H1 (cell line): ENCODE data around the gene TLL2.

ENCODE experiments used
- EZH2 ChIP-seq: fragments of 200-600 bp; sonication (generic); IDR thresholded peaks from 2 replicates; pipeline ENCODE4 v1.7.1; 2012; ENCODE audit warnings: low read depth, mild to moderate bottlenecking, moderate library complexity, low read length, inconsistent platforms; ENCODE audit not compliant: severe bottlenecking
- TF ChIP-seq, protein P1 (sequence below), 3 experiments: IDR thresholded peaks; 1 replicate in 2 of 3; 2 replicates in 1 of 3; pipeline versions ENCODE4 v1.5.1 to v1.6.1; 2011; ENCODE audit warnings: low read length in 3 of 3, mild to moderate bottlenecking in 3 of 3, inconsistent platforms in 2 of 3, low read depth in 1 of 3, moderate library complexity in 1 of 3; ENCODE audit not compliant: insufficient read depth in 1 of 3; ENCODE audit errors: control extremely low read depth in 1 of 3
- TF ChIP-seq, protein P2 (sequence below): IDR thresholded peaks from 2 replicates; pipeline ENCODE4 v1.6.1; 2012; ENCODE audit warnings: low read length, inconsistent platforms

DNA sequence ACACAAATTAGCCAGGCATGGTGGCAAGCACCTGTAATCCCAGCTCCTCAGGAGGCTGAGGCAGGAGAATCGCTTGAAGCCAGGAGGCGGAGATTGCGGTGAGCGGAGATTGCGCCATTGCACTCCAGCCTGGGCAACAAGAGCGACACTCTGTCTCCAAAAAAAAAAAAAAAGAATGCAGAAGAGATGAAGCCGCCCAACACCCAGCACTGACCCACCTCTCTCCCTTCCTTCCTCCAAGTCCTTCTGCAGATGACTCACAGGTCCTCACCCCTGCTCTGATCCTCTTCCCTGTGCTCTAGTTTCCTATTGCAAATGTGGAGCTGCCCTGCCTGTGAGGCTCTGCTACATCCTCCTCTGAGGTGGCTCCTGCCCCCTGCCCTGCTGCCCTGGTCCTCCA is 132.9 kb downstream of the TLL2 start:
- TF ChIP-seq, protein P1, sequence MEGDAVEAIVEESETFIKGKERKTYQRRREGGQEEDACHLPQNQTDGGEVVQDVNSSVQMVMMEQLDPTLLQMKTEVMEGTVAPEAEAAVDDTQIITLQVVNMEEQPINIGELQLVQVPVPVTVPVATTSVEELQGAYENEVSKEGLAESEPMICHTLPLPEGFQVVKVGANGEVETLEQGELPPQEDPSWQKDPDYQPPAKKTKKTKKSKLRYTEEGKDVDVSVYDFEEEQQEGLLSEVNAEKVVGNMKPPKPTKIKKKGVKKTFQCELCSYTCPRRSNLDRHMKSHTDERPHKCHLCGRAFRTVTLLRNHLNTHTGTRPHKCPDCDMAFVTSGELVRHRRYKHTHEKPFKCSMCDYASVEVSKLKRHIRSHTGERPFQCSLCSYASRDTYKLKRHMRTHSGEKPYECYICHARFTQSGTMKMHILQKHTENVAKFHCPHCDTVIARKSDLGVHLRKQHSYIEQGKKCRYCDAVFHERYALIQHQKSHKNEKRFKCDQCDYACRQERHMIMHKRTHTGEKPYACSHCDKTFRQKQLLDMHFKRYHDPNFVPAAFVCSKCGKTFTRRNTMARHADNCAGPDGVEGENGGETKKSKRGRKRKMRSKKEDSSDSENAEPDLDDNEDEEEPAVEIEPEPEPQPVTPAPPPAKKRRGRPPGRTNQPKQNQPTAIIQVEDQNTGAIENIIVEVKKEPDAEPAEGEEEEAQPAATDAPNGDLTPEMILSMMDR (IDR thresholded peaks at IDR 0.05; ENCODE audit: control extremely low read depth in 1 of 3, insufficient read depth in 1 of 3, low read depth in 1 of 3, low read length in 3 of 3) = no peak
- TF ChIP-seq EZH2 = no peak
- TF ChIP-seq, protein P2, sequence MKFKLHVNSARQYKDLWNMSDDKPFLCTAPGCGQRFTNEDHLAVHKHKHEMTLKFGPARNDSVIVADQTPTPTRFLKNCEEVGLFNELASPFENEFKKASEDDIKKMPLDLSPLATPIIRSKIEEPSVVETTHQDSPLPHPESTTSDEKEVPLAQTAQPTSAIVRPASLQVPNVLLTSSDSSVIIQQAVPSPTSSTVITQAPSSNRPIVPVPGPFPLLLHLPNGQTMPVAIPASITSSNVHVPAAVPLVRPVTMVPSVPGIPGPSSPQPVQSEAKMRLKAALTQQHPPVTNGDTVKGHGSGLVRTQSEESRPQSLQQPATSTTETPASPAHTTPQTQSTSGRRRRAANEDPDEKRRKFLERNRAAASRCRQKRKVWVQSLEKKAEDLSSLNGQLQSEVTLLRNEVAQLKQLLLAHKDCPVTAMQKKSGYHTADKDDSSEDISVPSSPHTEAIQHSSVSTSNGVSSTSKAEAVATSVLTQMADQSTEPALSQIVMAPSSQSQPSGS = no peak
